BE2C (cell line): ENCODE measurements around the gene RAD17.
"Not testable (repeated sequence)": the region's sequence is repeated elsewhere in the genome, so short reads cannot be mapped to it uniquely, and the experiment has no call there.

Source experiments
- DNase-seq: peaks from one replicate; pipeline ENCODE4 v3.0.0-alpha.2; 2020
- H3K27me3 ChIP-seq: fragments of 250-450 bp; sonication (Bioruptor Pico); 2 replicates; pipeline ENCODE4 v1.5.1; 2020; ENCODE audit warnings: mild to moderate bottlenecking
- H3K36me3 ChIP-seq: fragments of 250-450 bp; sonication (Bioruptor Pico); 2 replicates; pipeline ENCODE4 v1.5.1; 2020; ENCODE audit warnings: mild to moderate bottlenecking
- H3K4me1 ChIP-seq: fragments of 250-450 bp; sonication (Bioruptor Pico); 2 replicates; pipeline ENCODE4 v1.5.1; 2020
- H3K4me3 ChIP-seq: 2 replicates; pipeline ENCODE4 v1.5.1; 2011; ENCODE audit warnings: low read depth, low read length
- H3K9me3 ChIP-seq: fragments of 250-450 bp; sonication (Bioruptor Pico); 2 replicates; pipeline ENCODE4 v1.5.1; 2020
- CTCF ChIP-seq: IDR thresholded peaks from 2 replicates; pipeline ENCODE4 v1.5.1; 2012; ENCODE audit warnings: mild to moderate bottlenecking, low read depth, low read length

The RAD17 gene

GRCh38 chr5:69360442-69360841 is 9.2 kb upstream of the RAD17 start:
- no peak for DNase-seq
- H3K36me3 ChIP-seq: peaks cover 37% of the 10 kb centered on the region
- H3K4me3 ChIP-seq: no peak overlapping the region
- no peaks in the 10 kb centered on the region for H3K9me3 ChIP-seq
- TF ChIP-seq CTCF: no peak
- no peaks in the 10 kb centered on the region for H3K27me3 ChIP-seq
- H3K4me1 ChIP-seq: no peaks in the 10 kb centered on the region

- DNase-seq: no peak
- Histone ChIP-seq H3K4me3 (no peak overlapping the region), H3K4me1 (no peaks in the 10 kb centered on the region), H3K36me3 (peaks cover 49% of the 10 kb centered on the region), H3K9me3 (no peaks in the 10 kb centered on the region), H3K27me3 (no peaks in the 10 kb centered on the region)
- TF ChIP-seq CTCF: peak; percentile 62
These were observed 5.2 kb upstream of the RAD17 start for GRCh38 chr5:69364414-69364813.

- no peak for TF ChIP-seq CTCF
- H3K9me3 ChIP-seq: no peaks in the 10 kb centered on the region
- peaks cover 44% of the 10 kb centered on the region for H3K36me3 ChIP-seq
- no peaks in the 10 kb centered on the region for H3K4me1 ChIP-seq
- no peak overlapping the region for H3K4me3 ChIP-seq
- DNase-seq: no peak
- no peaks in the 10 kb centered on the region for H3K27me3 ChIP-seq
These were observed 4.8 kb upstream of the RAD17 start for GRCh38 chr5:69364850-69365249.

GRCh38 chr5:69367697-69368279 is 1.8 kb upstream of the RAD17 start:
- peak; percentile 17; the same call in 1 of the 2 replicates for TF ChIP-seq CTCF

GRCh38 chr5:69368458-69369339 is 919 bp upstream of the RAD17 start:
- H3K36me3 ChIP-seq: peaks cover 27% of the 10 kb centered on the region
- no peak for TF ChIP-seq CTCF

More at GRCh38 chr5:69367697-69368279, 1.8 kb upstream of the RAD17 start:
- no peak for DNase-seq
- Histone ChIP-seq H3K4me1 (peaks cover 2% of the 10 kb centered on the region; the same call in 1 of the 2 replicates), H3K27me3 (no peaks in the 10 kb centered on the region), H3K9me3 (no peaks in the 10 kb centered on the region), H3K4me3 (peak overlapping the region; percentile 86), H3K36me3 (peaks cover 34% of the 10 kb centered on the region)

GRCh38 chr5:69370335-69370734 is 717 bp downstream of the RAD17 start:
- Histone ChIP-seq H3K36me3 (peaks cover 26% of the 10 kb centered on the region), H3K4me3 (peak overlapping the region; percentile 86)
- not testable (repeated sequence) for H3K4me1 ChIP-seq, H3K27me3 ChIP-seq, H3K9me3 ChIP-seq, DNase-seq

More at GRCh38 chr5:69368458-69369339, 919 bp upstream of the RAD17 start:
- DNase-seq: no peak
- H3K4me1 ChIP-seq: peaks cover 2% of the 10 kb centered on the region; the same call in 1 of the 2 replicates
- H3K4me3 ChIP-seq: peak overlapping the region; percentile 86
- no peaks in the 10 kb centered on the region for H3K27me3 ChIP-seq
- no peaks in the 10 kb centered on the region for H3K9me3 ChIP-seq
